Left forelimb (tissue), 1 donor: ENCODE measurements around the gene GOLT1A.

Experiments
- DNase-seq: peaks from one replicate; pipeline ENCODE4 v3.0.0-alpha.2; 2018; ENCODE audit warnings: low spot score

Gene GOLT1A

GRCh38 chr1:204218552-204218951 lies 4.8 kb upstream of the GOLT1A start:
- DNase-seq: no peak

GRCh38 chr1:204217648-204218000 lies 3.8 kb upstream of the GOLT1A start:
- DNase-seq: no peak

- no peak for DNase-seq
These were observed 3.3 kb upstream of the GOLT1A start for GRCh38 chr1:204216880-204217647.

GRCh38 chr1:204216236-204216635 lies 2.4 kb upstream of the GOLT1A start:
- no peak for DNase-seq

GRCh38 chr1:204212715-204213114 lies 1.1 kb downstream of the GOLT1A start:
- no peak for DNase-seq

- peak; percentile 15 for DNase-seq
These were observed 2.7 kb downstream of the GOLT1A start for GRCh38 chr1:204211046-204211445.

GRCh38 chr1:204207136-204207616 lies 6.6 kb downstream of the GOLT1A start:
- DNase-seq: peak; percentile 66

- DNase-seq: no peak
These were observed 7.7 kb downstream of the GOLT1A start for GRCh38 chr1:204206121-204206520.

GRCh38 chr1:204205486-204205885 lies 8.3 kb downstream of the GOLT1A start:
- no peak for DNase-seq

GRCh38 chr1:204204944-204205343 lies 8.8 kb downstream of the GOLT1A start:
- DNase-seq: no peak

GRCh38 chr1:204203206-204203767 lies 10.5 kb downstream of the GOLT1A start:
- DNase-seq: no peak

- DNase-seq: no peak
These were observed 11.3 kb downstream of the GOLT1A start for GRCh38 chr1:204202481-204202880.

- DNase-seq: no peak
These were observed 12.3 kb downstream of the GOLT1A start for GRCh38 chr1:204201348-204202040.

- no peak for DNase-seq
These were observed 14.2 kb downstream of the GOLT1A start for GRCh38 chr1:204199579-204199978.

- no peak for DNase-seq
These were observed 15.1 kb downstream of the GOLT1A start for GRCh38 chr1:204198348-204199340.

- no peak for DNase-seq
These were observed 16.7 kb downstream of the GOLT1A start for GRCh38 chr1:204197068-204197467.

- no peak for DNase-seq
These were observed 17.6 kb downstream of the GOLT1A start, which contains the start of gene KISS1 for GRCh38 chr1:204196068-204196795. Gene KISS1 (minus strand): TSS chr1:204196491. CDS start chr1:204192876, 3,615 bp downstream.

GRCh38 chr1:204194771-204195170 lies 19.0 kb downstream of the GOLT1A start:
- peak; percentile 42 for DNase-seq

- peak; percentile 25 for DNase-seq
These were observed 19.7 kb downstream of the GOLT1A start for GRCh38 chr1:204194080-204194479.

- peak; percentile 25 for DNase-seq
These were observed 21.0 kb downstream of the GOLT1A start for GRCh38 chr1:204192589-204193352.
